Measurements from ENCODE around the gene FAM186B. TPM values are rescaled to one million over a fixed set of nuclear protein-coding genes. Genes with fewer than 3 reads are reported as not detected.

Gene FAM186B
- total and polyA plus RNA-seq, 7 experiments from 2014 or later: 0.13 to 1.1 (median 0.31) TPM

- no peak overlapping the region for H3K27ac ChIP-seq (ENCODE audit: low read depth, low read length)
- no peak for DNase-seq
- no peaks in the 10 kb centered on the region for H3K27me3 ChIP-seq (ENCODE audit: control insufficient read depth in 2 of 2, insufficient read depth in 2 of 2, low read length in 2 of 2)
- peaks cover 22 to 93% (median 42%) of the 10 kb centered on the region in 3 experiments for H3K36me3 ChIP-seq (ENCODE audit: control insufficient read depth in 2 of 3, insufficient read depth in 3 of 3, low read length in 3 of 3)
- H3K27ac Mint-ChIP-seq: no peak overlapping the region
- ChIA-PET POLR2A (no interaction called here), CTCF (interaction anchor here (1.4 kb wide), 1 partner anchor 47 kb away, joined by 5 read pairs; no protein-coding TSS in a partner anchor)
- peaks cover 21 to 30% (median 25%) of the 10 kb centered on the region in 7 donors for H3K4me1 Mint-ChIP-seq
- H3K4me3 ChIP-seq (ENCODE audit: low read length): no peak overlapping the region
- no peaks in the 10 kb centered on the region for H3K9me3 Mint-ChIP-seq
- no peak for ATAC-seq
- peaks cover 16 to 19% of the 10 kb centered on the region in 2 donors for H3K4me1 ChIP-seq (ENCODE audit: control insufficient read depth in 2 of 2, insufficient read depth in 2 of 2, low read length in 2 of 2)
- intact Hi-C loops (cut with micrococcal nuclease): no loop called here
- no peaks in the 10 kb centered on the region for H3K9me3 ChIP-seq (ENCODE audit: control insufficient read depth in 2 of 3, low read length in 3 of 3)
- no peaks in the 10 kb centered on the region for H3K27me3 Mint-ChIP-seq
- peak overlapping the region in 1 of 10 donors; percentile 4 for H3K4me3 Mint-ChIP-seq
- peaks cover 11 to 38% (median 14%) of the 10 kb centered on the region in 5 donors for H3K36me3 Mint-ChIP-seq
These were observed 44.7 kb downstream of the FAM186B start for GRCh38 chr12:49560695-49561094.

- CTCF ChIA-PET: no interaction called here
- no peak overlapping the region for H3K4me3 Mint-ChIP-seq
- no peak overlapping the region for H3K27ac ChIP-seq (ENCODE audit: low read depth, low read length)
- peak overlapping the region in 1 of 9 donors; percentile 45 for H3K27ac Mint-ChIP-seq
- intact Hi-C loops (cut with micrococcal nuclease): no loop called here
- H3K36me3 ChIP-seq (ENCODE audit: control insufficient read depth in 2 of 3, insufficient read depth in 3 of 3, low read length in 3 of 3): peaks cover 22 to 85% (median 34%) of the 10 kb centered on the region in 3 experiments
- H3K4me1 ChIP-seq (ENCODE audit: control insufficient read depth in 2 of 2, insufficient read depth in 2 of 2, low read length in 2 of 2): peaks cover 2 to 4% of the 10 kb centered on the region in 2 donors
- DNase-seq (no peak), ATAC-seq (no peak)
- H3K36me3 Mint-ChIP-seq: peaks cover 11 to 33% (median 14%) of the 10 kb centered on the region in 5 donors
- no peaks in the 10 kb centered on the region for H3K9me3 ChIP-seq (ENCODE audit: control insufficient read depth in 2 of 3, low read length in 3 of 3)
- no peaks in the 10 kb centered on the region for H3K27me3 Mint-ChIP-seq
- H3K4me1 Mint-ChIP-seq: peaks cover 6 to 15% (median 10%) of the 10 kb centered on the region in 7 donors
- no peaks in the 10 kb centered on the region for H3K27me3 ChIP-seq (ENCODE audit: control insufficient read depth in 2 of 2, insufficient read depth in 2 of 2, low read length in 2 of 2)
- no peaks in the 10 kb centered on the region for H3K9me3 Mint-ChIP-seq
- H3K4me3 ChIP-seq (ENCODE audit: low read length): no peak overlapping the region
- POLR2A ChIA-PET: interaction anchor here (0.6 kb wide), 1 partner anchor 413 kb away, joined by 3 read pairs; no protein-coding TSS in a partner anchor
These were observed 46.3 kb downstream of the FAM186B start for GRCh38 chr12:49559011-49559675.

- no peaks in the 10 kb centered on the region for H3K27me3 ChIP-seq (ENCODE audit: control insufficient read depth in 2 of 2, insufficient read depth in 2 of 2, low read length in 2 of 2)
- Mint-ChIP-seq H3K36me3 (peaks cover 11 to 27% (median 14%) of the 10 kb centered on the region in 5 donors), H3K4me1 (peaks cover 2 to 13% (median 8%) of the 10 kb centered on the region in 7 donors), H3K27me3 (no peaks in the 10 kb centered on the region), H3K4me3 (no peak overlapping the region), H3K9me3 (no peaks in the 10 kb centered on the region), H3K27ac (no peak overlapping the region)
- H3K4me1 ChIP-seq (ENCODE audit: control insufficient read depth in 2 of 2, insufficient read depth in 2 of 2, low read length in 2 of 2): no peaks in the 10 kb centered on the region
- DNase-seq (no peak), ATAC-seq (no peak)
- ChIA-PET POLR2A (no interaction called here), CTCF (interaction anchor here (0.6 to 0.8 kb wide), 3 partner anchors 17 to 630 kb away, joined by 3 read pairs; no protein-coding TSS in a partner anchor)
- H3K27ac ChIP-seq (ENCODE audit: low read depth, low read length): no peak overlapping the region
- no peak overlapping the region for H3K4me3 ChIP-seq (ENCODE audit: low read length)
- intact Hi-C loops (cut with micrococcal nuclease): no loop called here
- peaks cover 22 to 78% (median 30%) of the 10 kb centered on the region in 3 experiments for H3K36me3 ChIP-seq (ENCODE audit: control insufficient read depth in 2 of 3, insufficient read depth in 3 of 3, low read length in 3 of 3)
- no peaks in the 10 kb centered on the region for H3K9me3 ChIP-seq (ENCODE audit: control insufficient read depth in 2 of 3, low read length in 3 of 3)
These were observed 46.9 kb downstream of the FAM186B start for GRCh38 chr12:49558526-49558925.

GRCh38 chr12:49557917-49558215 is 47.6 kb downstream of the FAM186B start:
- Histone ChIP-seq H3K9me3 (ENCODE audit: control insufficient read depth in 2 of 3, low read length in 3 of 3) (no peaks in the 10 kb centered on the region), H3K27ac (ENCODE audit: low read depth, low read length) (no peak overlapping the region), H3K4me3 (ENCODE audit: low read length) (no peak overlapping the region), H3K27me3 (ENCODE audit: control insufficient read depth in 2 of 2, insufficient read depth in 2 of 2, low read length in 2 of 2) (no peaks in the 10 kb centered on the region), H3K4me1 (ENCODE audit: control insufficient read depth in 2 of 2, insufficient read depth in 2 of 2, low read length in 2 of 2) (no peaks in the 10 kb centered on the region), H3K36me3 (ENCODE audit: control insufficient read depth in 2 of 3, insufficient read depth in 3 of 3, low read length in 3 of 3) (peaks cover 21 to 72% (median 24%) of the 10 kb centered on the region in 3 experiments)
- DNase-seq (no peak), ATAC-seq (no peak)
- Mint-ChIP-seq H3K4me3 (no peak overlapping the region), H3K36me3 (peaks cover 11 to 27% (median 14%) of the 10 kb centered on the region in 5 donors), H3K27ac (no peak overlapping the region), H3K9me3 (no peaks in the 10 kb centered on the region), H3K27me3 (no peaks in the 10 kb centered on the region), H3K4me1 (peaks cover 5 to 16% (median 8%) of the 10 kb centered on the region in 7 donors)
- POLR2A ChIA-PET: no interaction called here
- intact Hi-C loops (cut with micrococcal nuclease): no loop called here
- CTCF ChIA-PET: interaction anchor here (0.6 to 0.8 kb wide), 3 partner anchors 16 to 629 kb away, joined by 3 read pairs; no protein-coding TSS in a partner anchor

GRCh38 chr12:49557187-49557916 is 48.1 kb downstream of the FAM186B start:
- DNase-seq: no peak
- intact Hi-C loops (cut with micrococcal nuclease): no loop called here
- ChIA-PET CTCF (no interaction called here), POLR2A (interaction anchor here (0.8 kb wide), 1 partner anchor 191 kb away, joined by 4 read pairs; no protein-coding TSS in a partner anchor)
- Histone ChIP-seq H3K4me3 (ENCODE audit: low read length) (no peak overlapping the region), H3K9me3 (ENCODE audit: control insufficient read depth in 2 of 3, low read length in 3 of 3) (no peaks in the 10 kb centered on the region), H3K4me1 (ENCODE audit: control insufficient read depth in 2 of 2, insufficient read depth in 2 of 2, low read length in 2 of 2) (no peaks in the 10 kb centered on the region), H3K27me3 (ENCODE audit: control insufficient read depth in 2 of 2, insufficient read depth in 2 of 2, low read length in 2 of 2) (no peaks in the 10 kb centered on the region), H3K36me3 (ENCODE audit: control insufficient read depth in 2 of 3, insufficient read depth in 3 of 3, low read length in 3 of 3) (peaks cover 16 to 67% (median 19%) of the 10 kb centered on the region in 3 experiments), H3K27ac (ENCODE audit: low read depth, low read length) (no peak overlapping the region)
- H3K36me3 Mint-ChIP-seq: peaks cover 7 to 22% (median 9%) of the 10 kb centered on the region in 5 donors
- H3K9me3 Mint-ChIP-seq: no peaks in the 10 kb centered on the region
- ATAC-seq: no peak
- H3K27ac Mint-ChIP-seq: no peak overlapping the region
- H3K27me3 Mint-ChIP-seq: peaks cover 0 to 3% (median 0%) of the 10 kb centered on the region in 5 donors
- H3K4me1 Mint-ChIP-seq: peaks cover 5 to 20% (median 7%) of the 10 kb centered on the region in 7 donors
- H3K4me3 Mint-ChIP-seq: no peak overlapping the region

- intact Hi-C loops (cut with micrococcal nuclease): no loop called here
- peaks cover 4 to 22% (median 6%) of the 10 kb centered on the region in 7 donors for H3K4me1 Mint-ChIP-seq
- POLR2A ChIA-PET: interaction anchor here (0.8 kb wide), 1 partner anchor 190 kb away, joined by 4 read pairs; no protein-coding TSS in a partner anchor
- peaks cover 0 to 5% (median 0%) of the 10 kb centered on the region in 5 donors for H3K27me3 Mint-ChIP-seq
- peak overlapping the region in 2 of 9 donors; percentile 5 to 69 for H3K27ac Mint-ChIP-seq
- peaks cover 9 to 59% (median 13%) of the 10 kb centered on the region in 3 experiments for H3K36me3 ChIP-seq (ENCODE audit: control insufficient read depth in 2 of 3, insufficient read depth in 3 of 3, low read length in 3 of 3)
- H3K4me1 ChIP-seq (ENCODE audit: control insufficient read depth in 2 of 2, insufficient read depth in 2 of 2, low read length in 2 of 2): no peaks in the 10 kb centered on the region
- no peak overlapping the region for H3K4me3 Mint-ChIP-seq
- DNase-seq: no peak
- ATAC-seq: no peak
- H3K36me3 Mint-ChIP-seq: peaks cover 3 to 16% (median 4%) of the 10 kb centered on the region in 5 donors
- no peak overlapping the region for H3K4me3 ChIP-seq (ENCODE audit: low read length)
- H3K9me3 ChIP-seq (ENCODE audit: control insufficient read depth in 2 of 3, low read length in 3 of 3): no peaks in the 10 kb centered on the region
- H3K9me3 Mint-ChIP-seq: no peaks in the 10 kb centered on the region
- H3K27ac ChIP-seq (ENCODE audit: low read depth, low read length): no peak overlapping the region
- CTCF ChIA-PET: no interaction called here
- H3K27me3 ChIP-seq (ENCODE audit: control insufficient read depth in 2 of 2, insufficient read depth in 2 of 2, low read length in 2 of 2): no peaks in the 10 kb centered on the region
These were observed 48.9 kb downstream of the FAM186B start for GRCh38 chr12:49556391-49557186.

Measured in naive thymus-derived CD4-positive, alpha-beta T cell (primary cell).